BLaER1 treated with 17β-estradiol and CSF1 and Interleukin-3, amounts not matched to agents 10 nM and 100 nM (cell line): Measurements from ENCODE around the gene SYT7.
"Not testable (repeated sequence)": the region's sequence is repeated elsewhere in the genome, so short reads cannot be mapped to it uniquely, and the experiment has no call there.

Experiments used
- H3K27ac ChIP-seq, 11 experiments: shearing (Covaris generic); formaldehyde crosslinking; 2 replicates each; pipeline ENCODE4 v1.8.1; 2022
- H3K27me3 ChIP-seq, 11 experiments: shearing (Covaris generic); formaldehyde crosslinking; 2 replicates each; pipeline ENCODE4 v1.8.1; 2022
- H3K36me3 ChIP-seq, 11 experiments: shearing (Covaris generic); formaldehyde crosslinking; 2 replicates each; pipeline ENCODE4 v1.8.1; 2022
- H3K4me1 ChIP-seq, 10 experiments: shearing (Covaris generic); formaldehyde crosslinking; 2 replicates each; pipeline ENCODE4 v1.8.1; 2022
- H3K4me2 ChIP-seq, 11 experiments: shearing (Covaris generic); formaldehyde crosslinking; 2 replicates each; pipeline ENCODE4 v1.8.1; 2022
- H3K4me3 ChIP-seq, 10 experiments: shearing (Covaris generic); formaldehyde crosslinking; 2 replicates each; pipeline ENCODE4 v1.8.1; 2022
- H3K9ac ChIP-seq, 11 experiments: shearing (Covaris generic); formaldehyde crosslinking; 2 replicates each; pipeline ENCODE4 v1.8.1; 2022
- H3K9me3 ChIP-seq, 11 experiments: shearing (Covaris generic); formaldehyde crosslinking; replicated peaks in 1 of 11; 2 replicates each; pipeline ENCODE4 v1.8.1; 2022
- H4K20me1 ChIP-seq, 11 experiments: shearing (Covaris generic); formaldehyde crosslinking; 2 replicates each; pipeline ENCODE4 v1.8.1; 2022
- Cebpa-rat ChIP-seq, 11 experiments: shearing (Covaris generic); IDR thresholded peaks; 2 replicates each; pipeline ENCODE4 v1.8.1; 2022

Gene SYT7

DNA sequence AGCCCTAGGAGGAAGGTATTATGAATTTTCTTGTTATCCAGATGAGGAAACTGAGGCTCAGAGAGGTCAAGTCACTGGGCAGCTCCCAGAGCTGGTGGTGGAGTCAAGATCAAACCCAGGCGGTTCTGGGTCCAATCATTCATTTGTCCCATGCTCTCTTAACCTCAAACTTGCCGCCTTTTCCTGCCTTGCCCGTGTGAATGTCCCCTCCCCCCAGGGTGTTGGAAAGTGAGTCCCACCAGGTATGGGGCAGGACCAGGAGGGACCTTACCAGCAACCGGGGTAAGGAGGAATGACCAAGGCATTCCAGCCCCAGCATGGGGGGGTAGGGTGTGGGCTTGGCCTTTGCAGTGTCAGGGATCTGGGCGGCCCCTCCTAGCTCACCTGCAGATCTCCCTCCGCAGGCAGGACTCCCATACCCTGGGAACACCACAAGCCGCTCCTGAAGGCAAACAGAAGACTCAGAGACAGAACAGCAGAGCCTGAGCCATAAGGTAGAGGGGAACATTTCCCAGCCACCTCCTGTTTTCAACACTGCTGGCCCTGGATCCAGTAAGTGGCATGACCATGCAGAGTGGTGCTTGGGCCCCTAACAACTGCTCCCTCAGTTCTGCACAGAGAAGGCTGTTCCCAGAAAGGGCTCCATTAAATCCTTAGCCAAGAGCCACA, 41.2 kb upstream of the SYT7 start:
- Histone ChIP-seq H3K4me3 (no peak overlapping the region), H3K4me1 (peaks cover 4 to 10% (median 7%) of the 10 kb centered on the region in 10 experiments; a peak in 12 of 20 replicates), H3K36me3 (no peaks in the 10 kb centered on the region), H3K9me3 (no peaks in the 10 kb centered on the region), H3K27me3 (no peaks in the 10 kb centered on the region), H3K27ac (no peak overlapping the region), H4K20me1 (no peaks in the 10 kb centered on the region; a peak in 1 of 22 replicates), H3K9ac (no peak overlapping the region), H3K4me2 (no peak overlapping the region)
- no peak for TF ChIP-seq Cebpa-rat (IDR thresholded peaks at IDR 0.05)

DNA sequence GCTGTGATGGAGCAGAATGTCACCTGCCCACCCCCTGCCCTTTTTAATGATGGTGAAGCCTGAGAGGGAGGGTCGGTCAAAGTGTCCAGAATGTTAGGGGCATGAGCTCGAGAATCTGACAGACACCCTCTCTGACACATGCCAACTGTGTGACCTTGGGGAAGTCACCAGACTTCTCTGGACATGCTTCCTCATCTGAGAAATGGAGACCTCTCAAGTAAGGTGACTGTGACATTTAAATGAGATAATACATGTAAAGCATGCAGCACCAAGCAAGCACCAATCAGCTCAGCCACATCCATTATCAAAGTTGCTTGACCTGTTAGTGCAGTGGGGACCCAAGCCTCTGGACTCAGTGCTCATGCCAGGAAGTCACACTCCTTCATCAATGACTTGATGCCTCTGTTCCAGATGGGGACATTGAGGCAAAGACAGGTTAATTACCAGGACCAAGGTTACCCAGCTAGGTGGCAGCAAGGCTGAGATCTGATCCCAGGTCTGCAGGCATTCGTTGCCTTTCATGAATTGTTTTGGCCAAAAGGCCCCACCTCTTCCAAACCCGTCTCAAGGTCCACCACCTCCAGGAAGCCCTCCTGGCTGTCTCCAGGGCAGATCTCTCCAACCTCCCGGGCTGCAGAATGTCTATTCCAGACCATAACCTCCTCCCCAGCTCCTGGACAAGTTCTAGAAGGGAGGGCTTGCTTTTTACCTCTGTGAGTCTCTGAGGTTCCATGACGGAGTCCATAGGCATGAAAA, 38.8 kb upstream of the SYT7 start:
- Histone ChIP-seq H3K27me3 (no peaks in the 10 kb centered on the region), H3K27ac (no peak overlapping the region)

DNA sequence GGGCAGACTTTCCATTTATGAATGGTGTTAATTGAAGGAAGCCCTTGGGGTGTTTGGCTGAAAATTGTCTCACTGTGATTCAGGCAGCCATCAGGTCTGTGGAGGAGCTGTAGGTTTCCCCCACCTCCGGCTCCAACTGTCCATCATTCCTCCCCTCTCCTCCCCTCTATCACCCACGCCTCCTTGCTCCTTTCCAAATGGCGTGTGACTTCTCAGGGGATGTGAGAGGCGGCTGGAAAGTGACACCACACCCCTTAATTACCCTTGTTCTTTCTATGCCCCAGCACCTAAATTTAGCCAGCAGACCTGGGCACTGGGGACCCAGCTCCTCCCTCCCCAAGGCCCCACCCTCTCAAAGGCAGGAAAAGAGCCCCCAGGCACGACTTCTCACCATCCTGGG, 38.1 kb upstream of the SYT7 start:
- no peak for TF ChIP-seq Cebpa-rat (IDR thresholded peaks at IDR 0.05)
- H3K4me2 ChIP-seq: no peak overlapping the region
- no peak overlapping the region for H3K27ac ChIP-seq
- 0 out of 22 replicates have a peak, but pooled peaks cover 0 to 7% (median 0%) of the 10 kb centered on the region in 11 experiments for H3K9me3 ChIP-seq
- H3K36me3 ChIP-seq: no peaks in the 10 kb centered on the region
- peaks cover 4 to 16% (median 12%) of the 10 kb centered on the region in 10 experiments; a peak in 14 of 20 replicates for H3K4me1 ChIP-seq
- no peaks in the 10 kb centered on the region; a peak in 1 of 22 replicates for H4K20me1 ChIP-seq
- H3K9ac ChIP-seq: no peak overlapping the region
- H3K4me3 ChIP-seq: no peak overlapping the region
- no peaks in the 10 kb centered on the region for H3K27me3 ChIP-seq

More for the DNA sequence above, 38.8 kb upstream of the SYT7 start:
- H3K9ac ChIP-seq: no peak overlapping the region
- H3K4me3 ChIP-seq: no peak overlapping the region
- no peaks in the 10 kb centered on the region for H3K36me3 ChIP-seq
- H4K20me1 ChIP-seq: no peaks in the 10 kb centered on the region; a peak in 1 of 22 replicates
- H3K9me3 ChIP-seq: 0 out of 22 replicates have a peak, but pooled peaks cover 0 to 7% (median 0%) of the 10 kb centered on the region in 11 experiments
- H3K4me2 ChIP-seq: no peak overlapping the region
- no peak for TF ChIP-seq Cebpa-rat (IDR thresholded peaks at IDR 0.05)
- peaks cover 4 to 16% (median 10%) of the 10 kb centered on the region in 10 experiments; a peak in 14 of 20 replicates for H3K4me1 ChIP-seq

DNA sequence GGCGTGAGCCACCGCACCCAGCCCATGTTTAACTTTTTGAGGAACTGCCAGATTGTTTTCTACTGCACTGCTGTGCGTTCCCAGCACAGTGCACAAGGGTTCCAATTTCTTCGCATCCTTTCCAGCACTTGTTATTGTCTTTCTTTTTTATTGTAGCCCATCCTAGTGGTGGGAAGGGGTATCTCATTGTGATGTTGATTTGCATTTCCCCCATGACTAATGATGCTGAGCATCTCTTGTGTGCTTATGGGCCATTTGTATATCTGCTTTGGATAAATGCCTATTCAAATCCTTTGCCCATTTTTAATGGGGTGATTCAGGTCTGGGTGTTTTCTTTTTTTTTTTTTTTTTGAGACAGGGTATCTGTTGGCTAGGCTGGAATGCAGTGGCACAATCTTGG, 36.6 kb upstream of the SYT7 start:
- Histone ChIP-seq H3K9ac (no peak overlapping the region), H3K9me3 (0 out of 22 replicates have a peak, but pooled peaks cover 0 to 7% (median 0%) of the 10 kb centered on the region in 11 experiments), H3K27ac (no peak overlapping the region), H4K20me1 (no peaks in the 10 kb centered on the region; a peak in 1 of 22 replicates), H3K36me3 (no peaks in the 10 kb centered on the region), H3K4me2 (no peak overlapping the region), H3K27me3 (no peaks in the 10 kb centered on the region), H3K4me3 (no peak overlapping the region), H3K4me1 (peaks cover 4 to 17% (median 12%) of the 10 kb centered on the region in 10 experiments; a peak in 14 of 20 replicates)
- TF ChIP-seq Cebpa-rat (IDR thresholded peaks at IDR 0.05): no peak

DNA sequence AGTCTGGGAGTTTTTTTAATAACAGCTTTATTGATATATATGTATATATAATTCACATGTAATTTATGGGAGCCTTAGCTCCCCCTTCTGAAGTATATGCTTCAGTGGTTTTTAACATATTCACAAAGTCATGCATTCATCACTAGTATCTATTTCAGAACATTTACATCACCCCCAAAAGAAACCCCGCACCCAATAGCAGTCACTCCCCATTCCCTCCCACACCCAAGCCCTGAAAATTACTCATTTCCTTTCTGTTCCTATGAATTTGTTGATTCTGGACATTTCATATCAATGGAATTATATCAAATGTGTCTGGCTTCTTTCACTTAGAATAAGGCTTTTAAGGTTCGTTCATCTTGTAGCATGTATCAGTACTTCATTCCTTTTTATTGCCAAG, 35.6 kb upstream of the SYT7 start:
- 0 out of 22 replicates have a peak, but pooled peaks cover 0 to 7% (median 0%) of the 10 kb centered on the region in 11 experiments for H3K9me3 ChIP-seq
- H3K4me3 ChIP-seq: no peak overlapping the region
- peak overlapping the region in 2 of 11 experiments; percentile 29 to 47; a peak in 3 of 22 replicates for H3K4me2 ChIP-seq
- peaks cover 9 to 26% (median 16%) of the 10 kb centered on the region in 10 experiments; a peak in 19 of 20 replicates for H3K4me1 ChIP-seq
- no peak for TF ChIP-seq Cebpa-rat (IDR thresholded peaks at IDR 0.05)
- H3K9ac ChIP-seq: no peak overlapping the region
- H3K27me3 ChIP-seq: no peaks in the 10 kb centered on the region
- H3K27ac ChIP-seq: no peak overlapping the region
- H4K20me1 ChIP-seq: no peaks in the 10 kb centered on the region; a peak in 1 of 22 replicates
- H3K36me3 ChIP-seq: no peaks in the 10 kb centered on the region

DNA sequence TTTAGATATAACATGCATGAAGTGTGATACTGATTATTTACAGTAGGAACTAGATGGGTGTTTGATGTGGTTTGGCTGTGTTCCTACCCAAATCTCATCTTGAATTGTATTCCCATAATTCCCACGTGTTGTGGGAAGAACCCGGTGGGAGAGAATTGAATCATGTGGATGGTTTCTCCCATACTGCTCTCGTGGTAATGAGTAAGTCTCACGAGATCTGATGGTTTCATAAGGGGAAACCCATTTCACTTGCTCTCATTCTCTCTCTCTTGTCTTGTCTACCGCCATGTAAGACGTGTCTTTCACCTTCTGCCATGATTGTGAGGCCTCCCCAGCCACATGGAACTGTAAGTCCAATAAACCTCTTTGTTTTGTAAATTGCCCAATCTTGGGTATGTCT, 33.9 kb upstream of the SYT7 start:
- H3K27me3 ChIP-seq, H3K27ac ChIP-seq, H4K20me1 ChIP-seq, H3K9me3 ChIP-seq, H3K4me3 ChIP-seq, H3K9ac ChIP-seq, H3K36me3 ChIP-seq: not testable (repeated sequence)
- peaks cover 19 to 32% (median 23%) of the 10 kb centered on the region in 10 experiments for H3K4me1 ChIP-seq
- H3K4me2 ChIP-seq: 0 out of 22 replicates have a peak overlapping the region, but pooled peaks of 1 of the 11 experiments have one; percentile 9

DNA sequence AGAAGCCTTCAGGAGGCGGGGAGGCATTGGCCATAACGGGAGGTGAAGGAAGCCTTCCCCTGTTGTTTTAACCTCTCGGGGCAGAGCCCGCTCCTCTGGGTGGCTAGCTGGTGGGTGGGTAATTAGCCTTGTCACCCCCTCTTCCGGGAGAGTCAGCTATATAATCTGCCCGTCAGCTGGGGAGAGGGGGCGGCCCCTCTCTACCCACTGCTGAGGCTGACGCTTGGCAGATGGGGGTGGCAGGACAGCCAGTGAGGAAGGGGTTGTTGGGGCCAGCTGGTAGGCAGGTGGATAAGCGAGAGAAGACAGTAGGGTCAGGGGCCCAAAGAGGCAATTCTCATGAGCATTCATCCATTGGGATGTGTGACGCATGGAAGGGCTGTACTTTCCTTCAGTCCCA, 33.0 kb upstream of the SYT7 start:
- Histone ChIP-seq H3K9ac (no peak overlapping the region), H3K9me3 (0 out of 22 replicates have a peak, but pooled peaks cover 0 to 7% (median 0%) of the 10 kb centered on the region in 11 experiments), H3K27me3 (no peaks in the 10 kb centered on the region), H3K27ac (no peak overlapping the region), H3K4me2 (no peak overlapping the region), H4K20me1 (peaks cover 0 to 5% (median 0%) of the 10 kb centered on the region in 11 experiments; a peak in 2 of 22 replicates), H3K4me3 (no peak overlapping the region), H3K36me3 (no peaks in the 10 kb centered on the region), H3K4me1 (peaks cover 27 to 41% (median 32%) of the 10 kb centered on the region in 10 experiments)
- no peak for TF ChIP-seq Cebpa-rat (IDR thresholded peaks at IDR 0.05)

DNA sequence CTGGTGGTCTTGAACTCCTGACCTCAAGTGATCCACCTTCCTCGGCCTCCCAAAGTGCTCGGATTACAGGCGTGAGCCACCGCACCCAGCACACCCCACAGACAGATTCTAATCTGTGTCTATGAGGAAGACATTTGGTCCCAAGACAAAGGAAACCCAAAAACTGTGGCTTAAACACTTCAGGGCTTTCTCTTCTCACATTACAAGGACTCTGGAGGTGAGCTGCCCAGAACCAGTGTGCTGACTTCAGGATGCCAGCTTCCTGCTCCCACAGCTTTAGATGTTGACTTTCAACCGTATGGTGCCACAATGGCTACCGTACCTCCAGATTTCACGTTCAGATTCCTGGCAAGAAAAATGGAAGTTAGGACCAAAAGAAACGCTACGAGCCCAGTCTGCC, 32.2 kb upstream of the SYT7 start:
- H4K20me1 ChIP-seq: peaks cover 0 to 10% (median 0%) of the 10 kb centered on the region in 11 experiments; a peak in 3 of 22 replicates
- peaks cover 27 to 48% (median 36%) of the 10 kb centered on the region in 10 experiments for H3K4me1 ChIP-seq
- H3K9ac ChIP-seq: no peak overlapping the region
- H3K4me2 ChIP-seq: no peak overlapping the region
- TF ChIP-seq Cebpa-rat (IDR thresholded peaks at IDR 0.05): no peak
- H3K36me3 ChIP-seq: no peaks in the 10 kb centered on the region
- H3K27ac ChIP-seq: no peak overlapping the region
- H3K9me3 ChIP-seq: 0 out of 22 replicates have a peak, but pooled peaks cover 0 to 7% (median 0%) of the 10 kb centered on the region in 11 experiments
- no peaks in the 10 kb centered on the region for H3K27me3 ChIP-seq
- no peak overlapping the region for H3K4me3 ChIP-seq

DNA sequence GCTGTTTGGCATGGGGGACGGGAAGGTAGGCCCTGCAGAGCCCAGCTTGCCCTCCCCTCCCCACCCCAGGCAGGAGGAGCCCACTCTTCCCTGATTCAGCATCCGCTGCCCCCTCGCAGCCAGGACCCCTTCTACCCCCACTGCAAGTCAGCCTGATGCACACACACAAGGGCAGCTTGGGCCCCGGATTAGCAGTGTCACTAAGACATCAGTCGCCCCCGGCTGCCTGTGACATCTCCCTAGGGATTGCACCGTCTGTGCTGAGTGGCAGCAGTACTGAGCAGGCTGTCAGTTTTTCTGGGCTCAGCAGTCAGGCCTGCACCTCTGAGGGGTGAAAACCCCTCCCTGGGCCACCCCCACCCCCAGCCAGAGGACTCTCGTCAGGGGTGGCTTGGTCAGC, 30.4 kb upstream of the SYT7 start:
- Histone ChIP-seq H4K20me1 (peaks cover 0 to 10% (median 0%) of the 10 kb centered on the region in 11 experiments; a peak in 3 of 22 replicates), H3K36me3 (no peaks in the 10 kb centered on the region), H3K27me3 (no peaks in the 10 kb centered on the region), H3K27ac (no peak overlapping the region), H3K9me3 (0 out of 22 replicates have a peak, but pooled peaks cover 0 to 7% (median 0%) of the 10 kb centered on the region in 11 experiments), H3K4me1 (peaks cover 28 to 56% (median 42%) of the 10 kb centered on the region in 10 experiments), H3K9ac (peak overlapping the region in 4 of 11 experiments; percentile 36 to 46 (median 42); a peak in 4 of 22 replicates), H3K4me2 (peak overlapping the region in 10 of 11 experiments; percentile 0 to 74 (median 63); a peak in 16 of 22 replicates), H3K4me3 (no peak overlapping the region)
- TF ChIP-seq Cebpa-rat (IDR thresholded peaks at IDR 0.05): no peak
